ENCODE measurements around the gene DSCAML1. TPM values are rescaled to one million over a fixed set of nuclear protein-coding genes. Genes with fewer than 3 reads are reported as not detected.

DSCAML1 gene
- total and polyA plus RNA-seq, 7 donors: 0.04 to 0.52 (median 0.06) TPM

DNA sequence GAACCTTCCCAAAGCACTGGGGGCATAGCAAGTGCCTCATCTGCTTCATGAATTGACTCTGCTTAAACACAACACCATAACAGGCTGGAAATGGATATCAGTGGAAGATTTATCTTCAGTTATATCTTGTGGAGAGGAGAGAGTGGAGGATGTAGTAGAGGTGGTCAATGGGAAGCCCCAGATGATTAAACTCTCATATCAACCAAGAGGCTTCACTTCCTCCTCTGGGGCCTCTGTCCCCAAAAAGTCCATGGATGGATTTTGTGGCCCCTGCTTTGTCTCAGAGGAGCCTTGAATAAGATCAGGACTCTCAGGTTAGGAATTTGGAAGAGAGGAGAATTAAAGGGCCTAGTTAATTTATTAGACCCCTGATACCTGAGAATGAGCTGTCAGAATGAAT is 363.3 kb downstream of the DSCAML1 start:
- H3K27ac ChIP-seq: no peak overlapping the region
- H3K27me3 ChIP-seq (ENCODE audit: insufficient read depth in 3 of 3, low read length in 2 of 3): peaks cover 0 to 16% (median 0%) of the 10 kb centered on the region in 3 donors
- H3K36me3 ChIP-seq (ENCODE audit: insufficient read depth in 1 of 2, low read depth in 1 of 2): no peaks in the 10 kb centered on the region
- TF ChIP-seq, protein P1, sequence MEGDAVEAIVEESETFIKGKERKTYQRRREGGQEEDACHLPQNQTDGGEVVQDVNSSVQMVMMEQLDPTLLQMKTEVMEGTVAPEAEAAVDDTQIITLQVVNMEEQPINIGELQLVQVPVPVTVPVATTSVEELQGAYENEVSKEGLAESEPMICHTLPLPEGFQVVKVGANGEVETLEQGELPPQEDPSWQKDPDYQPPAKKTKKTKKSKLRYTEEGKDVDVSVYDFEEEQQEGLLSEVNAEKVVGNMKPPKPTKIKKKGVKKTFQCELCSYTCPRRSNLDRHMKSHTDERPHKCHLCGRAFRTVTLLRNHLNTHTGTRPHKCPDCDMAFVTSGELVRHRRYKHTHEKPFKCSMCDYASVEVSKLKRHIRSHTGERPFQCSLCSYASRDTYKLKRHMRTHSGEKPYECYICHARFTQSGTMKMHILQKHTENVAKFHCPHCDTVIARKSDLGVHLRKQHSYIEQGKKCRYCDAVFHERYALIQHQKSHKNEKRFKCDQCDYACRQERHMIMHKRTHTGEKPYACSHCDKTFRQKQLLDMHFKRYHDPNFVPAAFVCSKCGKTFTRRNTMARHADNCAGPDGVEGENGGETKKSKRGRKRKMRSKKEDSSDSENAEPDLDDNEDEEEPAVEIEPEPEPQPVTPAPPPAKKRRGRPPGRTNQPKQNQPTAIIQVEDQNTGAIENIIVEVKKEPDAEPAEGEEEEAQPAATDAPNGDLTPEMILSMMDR (IDR thresholded peaks at IDR 0.05): no peak
- no peaks in the 10 kb centered on the region for H3K4me1 ChIP-seq
- ATAC-seq (no peak), DNase-seq (no peak)
- no peaks in the 10 kb centered on the region for H3K9me3 ChIP-seq
- no peak overlapping the region for H3K4me3 ChIP-seq
- intact Hi-C loops (cut with DNase I): loop anchor here in 1 of 2 donors (10.0 kb wide), 1 partner anchor 511 kb away; no protein-coding TSS in a partner anchor

- ATAC-seq (no peak), DNase-seq (peak in 1 of 2 donors; percentile 9)
- Histone ChIP-seq H3K9me3 (no peaks in the 10 kb centered on the region), H3K27ac (no peak overlapping the region), H3K36me3 (ENCODE audit: insufficient read depth in 1 of 2, low read depth in 1 of 2) (no peaks in the 10 kb centered on the region), H3K4me3 (no peak overlapping the region), H3K27me3 (ENCODE audit: insufficient read depth in 3 of 3, low read length in 2 of 3) (peaks cover 0 to 13% (median 0%) of the 10 kb centered on the region in 3 donors), H3K4me1 (no peaks in the 10 kb centered on the region)
- 93 to 99% (median 93%) methylated on average over 7 of the region's 7 CpGs for WGBS, 3 donors
- intact Hi-C loops (cut with DNase I): loop anchor here in 1 of 2 donors (10.0 kb wide), 1 partner anchor 513 kb away; no protein-coding TSS in a partner anchor
- TF ChIP-seq, protein P1 (IDR thresholded peaks at IDR 0.05): no peak
Measured at GRCh38 chr11:117431436-117431835, 365.6 kb downstream of the DSCAML1 start.

DNA sequence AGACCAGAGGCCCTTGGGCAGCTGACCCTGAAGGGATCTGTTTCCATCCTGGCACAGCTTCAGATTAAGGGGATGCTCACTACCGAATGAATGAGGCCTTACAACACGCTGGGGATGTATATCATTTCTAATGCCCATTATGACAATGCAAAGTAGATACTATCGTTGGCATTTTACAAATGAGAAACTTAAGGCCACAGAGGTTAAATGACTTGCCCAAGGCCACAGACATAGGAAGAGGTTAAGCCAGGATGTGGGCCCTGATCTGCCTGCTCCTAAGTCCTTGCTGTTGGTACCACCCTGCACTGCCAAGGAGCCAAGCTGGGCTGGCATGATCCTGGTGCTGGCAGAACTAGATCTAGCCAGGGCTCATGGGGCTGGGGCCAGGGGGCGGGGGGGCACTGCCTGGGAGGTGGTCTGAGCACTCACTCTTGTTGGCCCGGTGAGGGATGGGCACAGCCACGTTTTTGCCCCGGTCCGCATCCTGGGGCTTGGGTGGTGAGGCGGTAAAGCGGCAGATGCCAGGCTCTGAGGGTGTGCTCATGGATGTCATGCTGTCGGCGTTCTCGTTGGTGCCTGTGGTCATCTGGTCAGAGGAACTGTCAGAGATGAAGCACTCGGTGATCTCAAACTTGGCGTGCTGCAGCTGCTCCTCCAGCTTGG is 366.6 kb downstream of the DSCAML1 start:
- intact Hi-C loops (cut with DNase I): loop anchor here in 1 of 2 donors (10.0 kb wide), 1 partner anchor 514 kb away; no protein-coding TSS in a partner anchor
- no peaks in the 10 kb centered on the region for H3K36me3 ChIP-seq (ENCODE audit: insufficient read depth in 1 of 2, low read depth in 1 of 2)
- TF ChIP-seq, protein P1 (IDR thresholded peaks at IDR 0.05): no peak
- no peak for DNase-seq
- peaks cover 0 to 13% (median 0%) of the 10 kb centered on the region in 3 donors for H3K27me3 ChIP-seq (ENCODE audit: insufficient read depth in 3 of 3, low read length in 2 of 3)
- H3K9me3 ChIP-seq: no peaks in the 10 kb centered on the region
- ATAC-seq: no peak
- H3K4me1 ChIP-seq: no peaks in the 10 kb centered on the region
- H3K4me3 ChIP-seq: no peak overlapping the region
- H3K27ac ChIP-seq: no peak overlapping the region
- 73 to 77% (median 76%) methylated on average over 15 of the region's 15 CpGs for WGBS, 3 donors

DNA sequence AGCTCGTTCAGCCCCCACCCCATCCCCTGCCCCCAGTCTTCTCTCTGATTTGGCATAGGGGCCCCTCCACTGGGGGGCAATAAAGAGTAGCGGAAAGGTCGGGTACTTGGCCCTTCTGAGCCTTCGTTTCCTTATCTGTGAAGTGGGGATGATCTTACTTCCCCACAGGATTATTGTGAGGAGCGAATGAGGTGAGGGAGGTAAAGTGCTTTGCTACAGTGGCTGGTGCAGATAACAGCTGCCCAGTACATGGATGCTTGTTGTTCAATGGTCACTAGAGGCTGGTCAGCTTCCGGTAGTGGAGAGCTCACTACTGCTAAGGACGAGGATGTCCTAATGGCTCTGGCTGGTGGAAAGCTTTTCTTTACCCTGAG is 368.2 kb downstream of the DSCAML1 start:
- Histone ChIP-seq H3K4me1 (no peaks in the 10 kb centered on the region), H3K36me3 (ENCODE audit: insufficient read depth in 1 of 2, low read depth in 1 of 2) (no peaks in the 10 kb centered on the region), H3K4me3 (no peak overlapping the region), H3K9me3 (no peaks in the 10 kb centered on the region), H3K27me3 (ENCODE audit: insufficient read depth in 3 of 3, low read length in 2 of 3) (peaks cover 0 to 4% (median 2%) of the 10 kb centered on the region in 3 donors), H3K27ac (no peak overlapping the region)
- ATAC-seq: no peak
- intact Hi-C loops (cut with DNase I): loop anchor here in 1 of 2 donors (5.0 kb wide), 1 partner anchor 518 kb away; no protein-coding TSS in a partner anchor
- TF ChIP-seq, protein P1 (IDR thresholded peaks at IDR 0.05): no peak
- DNase-seq: no peak
- WGBS, 3 donors: 82 to 86% (median 83%) methylated on average over 7 of the region's 7 CpGs

Data from psoas muscle (tissue), 8 donors.